Measurements from ENCODE around the gene ALOX15.
"Not testable (repeated sequence)": the region's sequence is repeated elsewhere in the genome, so short reads cannot be mapped to it uniquely, and the experiment has no call there.

Gene ALOX15

GRCh38 chr17:4652997-4653396 is 11.5 kb upstream of the ALOX15 start:
- in situ Hi-C loops (cut with MboI; ENCODE audit: low sequenced_read_pairs) = no loop called here

- in situ Hi-C loops (cut with MboI; ENCODE audit: low sequenced_read_pairs) = no loop called here
Observed at GRCh38 chr17:4648741-4649140, 7.3 kb upstream of the ALOX15 start.

DNA sequence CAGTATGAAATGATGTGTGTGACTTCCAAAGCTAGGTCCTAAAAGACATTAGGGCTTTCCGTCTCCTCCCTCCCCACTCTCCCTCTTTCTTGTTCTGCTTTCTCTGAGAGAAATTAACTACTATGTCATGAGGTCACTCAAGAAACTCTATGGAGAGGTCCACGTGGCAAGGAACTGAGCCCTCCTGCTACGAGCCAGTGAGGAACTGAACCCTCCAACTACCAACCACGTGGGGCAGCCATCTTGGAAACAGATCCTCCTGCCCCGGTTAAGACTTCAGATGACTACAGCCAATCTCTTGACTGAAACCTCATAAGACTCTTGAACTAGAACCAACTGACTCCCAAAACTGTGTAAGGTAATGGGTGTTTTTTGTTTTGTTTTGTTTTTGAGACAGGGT is 4.2 kb upstream of the ALOX15 start:
- in situ Hi-C loops (cut with MboI; ENCODE audit: low sequenced_read_pairs) = no loop called here

DNA sequence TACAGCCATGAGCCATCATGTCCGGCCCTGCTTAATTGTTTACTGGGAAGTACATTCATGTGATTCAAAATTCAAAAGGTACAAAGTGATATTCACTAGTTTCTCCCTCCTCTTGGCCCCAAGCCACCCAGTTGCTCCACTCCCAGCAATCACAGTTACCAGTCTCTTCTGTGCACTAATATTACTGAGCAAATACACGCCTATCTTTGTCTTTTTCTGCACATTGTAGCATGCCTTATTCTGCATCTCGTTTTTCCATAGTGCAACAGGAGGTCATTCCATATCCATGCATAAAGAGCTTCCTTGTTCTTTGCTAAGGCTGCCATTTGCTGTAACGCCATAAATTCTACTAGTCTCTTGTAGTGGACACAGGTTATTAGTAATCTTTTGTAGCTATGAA is 2.2 kb upstream of the ALOX15 start:
- in situ Hi-C loops (cut with MboI; ENCODE audit: low sequenced_read_pairs) = no loop called here

GRCh38 chr17:4642286-4642685 is 808 bp upstream of the ALOX15 start:
- in situ Hi-C loops (cut with MboI; ENCODE audit: low sequenced_read_pairs) = no loop called here

- in situ Hi-C loops (cut with MboI; ENCODE audit: low sequenced_read_pairs) = not testable (repeated sequence)
Observed at GRCh38 chr17:4640569-4641188, 799 bp downstream of the ALOX15 start.

- in situ Hi-C loops (cut with MboI; ENCODE audit: low sequenced_read_pairs) = not testable (repeated sequence)
Observed at GRCh38 chr17:4639301-4640059, 2.0 kb downstream of the ALOX15 start.

GRCh38 chr17:4638766-4639165 is 2.7 kb downstream of the ALOX15 start:
- in situ Hi-C loops (cut with MboI; ENCODE audit: low sequenced_read_pairs) = not testable (repeated sequence)

GRCh38 chr17:4636474-4637100 is 4.9 kb downstream of the ALOX15 start:
- in situ Hi-C loops (cut with MboI; ENCODE audit: low sequenced_read_pairs) = no loop called here

DNA sequence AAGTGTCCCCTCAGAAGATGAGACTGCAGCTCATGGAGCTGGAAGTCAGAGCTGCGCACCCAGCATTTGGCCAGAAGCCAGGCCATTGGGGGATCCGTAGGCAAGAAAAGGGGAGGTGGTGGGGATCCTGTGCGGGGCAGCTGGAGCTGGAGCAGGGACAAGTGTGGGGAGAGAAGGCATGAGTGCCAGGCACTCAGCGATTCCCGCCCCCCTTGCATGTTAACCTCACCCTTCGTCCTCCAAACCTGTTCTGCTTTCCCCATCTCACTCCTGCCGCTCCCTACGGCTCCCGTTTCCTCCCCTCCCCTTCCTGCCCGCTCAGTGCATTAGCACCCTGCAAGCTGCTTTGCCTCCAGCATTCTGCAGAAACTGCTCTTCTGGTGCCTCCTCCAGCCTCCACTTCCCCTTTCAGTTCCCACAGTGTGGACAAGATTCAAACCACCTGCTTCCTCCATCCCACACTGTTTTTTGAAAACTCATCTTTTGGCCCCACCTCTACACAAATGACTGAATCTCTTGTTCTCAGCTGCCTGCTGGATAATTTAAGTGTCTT is 5.6 kb downstream of the ALOX15 start:
- in situ Hi-C loops (cut with MboI; ENCODE audit: low sequenced_read_pairs) = no loop called here

DNA sequence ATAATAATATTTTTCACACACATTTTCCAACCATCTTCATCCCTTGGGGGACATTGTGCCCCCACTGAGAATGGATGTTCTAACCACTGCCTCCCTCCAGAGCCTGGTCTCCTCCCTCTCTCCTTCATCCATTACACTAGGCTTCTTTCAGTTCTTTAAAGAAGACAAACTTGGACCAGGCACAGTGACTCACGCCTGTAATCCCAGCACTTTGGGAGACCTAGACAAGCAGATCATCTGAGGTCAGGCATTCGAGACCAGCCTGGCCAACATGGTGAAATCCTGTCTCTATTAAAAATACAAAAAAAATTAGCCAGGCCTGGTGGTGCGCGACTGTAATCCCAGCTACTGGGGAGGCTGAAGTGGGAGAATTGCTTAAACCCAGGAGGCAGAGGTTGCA is 6.5 kb downstream of the ALOX15 start:
- in situ Hi-C loops (cut with MboI; ENCODE audit: low sequenced_read_pairs) = no loop called here

GRCh38 chr17:4633643-4634042 is 7.8 kb downstream of the ALOX15 start:
- in situ Hi-C loops (cut with MboI; ENCODE audit: low sequenced_read_pairs) = no loop called here

- in situ Hi-C loops (cut with MboI; ENCODE audit: low sequenced_read_pairs) = no loop called here
Observed at GRCh38 chr17:4632581-4632920, 8.9 kb downstream of the ALOX15 start.

GRCh38 chr17:4631836-4632580 is 9.5 kb downstream of the ALOX15 start:
- in situ Hi-C loops (cut with MboI; ENCODE audit: low sequenced_read_pairs) = no loop called here

GRCh38 chr17:4631431-4631830 is 10.0 kb downstream of the ALOX15 start:
- in situ Hi-C loops (cut with MboI; ENCODE audit: low sequenced_read_pairs) = no loop called here

DNA sequence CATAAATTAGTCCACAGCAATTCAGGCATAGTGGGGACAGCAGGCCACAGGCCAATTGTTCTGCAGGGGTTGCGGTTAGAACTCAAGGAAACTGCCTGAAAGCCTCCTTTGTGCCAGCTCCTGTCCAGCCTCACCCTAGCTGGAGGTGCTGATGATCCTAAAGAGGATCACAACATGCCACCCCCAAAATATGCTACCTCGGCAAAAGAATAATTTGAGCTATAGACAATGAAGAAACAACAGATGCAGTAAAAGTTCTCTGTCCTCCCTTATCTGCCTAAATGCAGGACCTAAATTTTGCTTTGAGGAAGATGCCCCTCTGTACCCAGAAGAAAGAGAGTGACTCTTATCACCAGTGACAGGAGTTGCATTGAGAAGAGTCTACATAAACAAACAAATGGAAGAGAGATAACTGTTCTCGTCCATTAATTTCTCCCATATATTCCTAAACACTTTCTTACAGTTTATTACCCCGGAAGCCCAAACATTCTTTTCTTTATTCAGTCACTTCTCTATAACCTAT is 14.7 kb downstream of the ALOX15 start:
- in situ Hi-C loops (cut with MboI; ENCODE audit: low sequenced_read_pairs) = no loop called here

- in situ Hi-C loops (cut with MboI; ENCODE audit: low sequenced_read_pairs) = no loop called here
Observed at GRCh38 chr17:4625181-4625617, 16.3 kb downstream of the ALOX15 start.

DNA sequence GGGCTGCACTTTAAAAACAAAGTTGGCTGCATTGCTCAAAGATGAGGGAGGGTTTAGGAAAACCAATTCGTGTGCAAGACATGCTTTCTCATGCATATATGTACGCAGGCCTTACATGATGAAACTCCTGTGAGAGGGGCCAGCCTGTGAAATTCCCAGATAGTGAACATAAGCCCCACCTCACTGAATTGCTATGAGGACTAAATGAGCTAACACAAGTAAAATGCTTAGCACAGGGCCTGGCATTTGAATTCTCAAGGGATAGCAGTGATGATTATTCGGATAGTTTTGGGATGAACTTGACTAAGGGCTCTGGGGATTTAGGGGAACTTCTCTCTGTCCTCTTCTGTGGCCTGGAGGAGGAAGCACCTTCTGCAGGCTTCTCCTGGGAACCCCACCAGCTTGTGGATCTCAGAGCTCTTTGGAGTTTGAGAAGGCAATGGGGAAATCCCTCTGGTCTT is 17.0 kb downstream of the ALOX15 start:
- in situ Hi-C loops (cut with MboI; ENCODE audit: low sequenced_read_pairs) = not testable (repeated sequence)

- in situ Hi-C loops (cut with MboI; ENCODE audit: low sequenced_read_pairs) = no loop called here
Observed at GRCh38 chr17:4623249-4623648, 18.2 kb downstream of the ALOX15 start.

DNA sequence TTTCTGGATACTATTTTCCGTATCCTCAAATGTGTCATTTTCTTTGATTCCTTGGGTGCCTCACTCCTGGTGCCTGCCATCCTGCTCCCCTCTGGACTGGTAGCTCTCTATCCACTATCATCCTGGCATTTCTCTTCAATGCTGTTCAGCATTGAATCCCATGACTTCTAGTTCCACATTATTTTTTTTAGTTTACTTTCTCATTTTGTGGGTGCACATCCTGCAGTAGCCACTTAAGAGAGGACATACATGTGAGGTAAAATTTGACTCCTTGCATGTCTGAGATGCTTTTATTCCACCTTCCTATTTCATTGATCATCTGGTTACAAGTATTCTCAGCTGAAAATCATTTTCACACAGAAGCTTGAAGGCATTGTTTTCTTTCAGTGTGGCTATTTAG is 19.1 kb downstream of the ALOX15 start:
- in situ Hi-C loops (cut with MboI; ENCODE audit: low sequenced_read_pairs) = no loop called here

DNA sequence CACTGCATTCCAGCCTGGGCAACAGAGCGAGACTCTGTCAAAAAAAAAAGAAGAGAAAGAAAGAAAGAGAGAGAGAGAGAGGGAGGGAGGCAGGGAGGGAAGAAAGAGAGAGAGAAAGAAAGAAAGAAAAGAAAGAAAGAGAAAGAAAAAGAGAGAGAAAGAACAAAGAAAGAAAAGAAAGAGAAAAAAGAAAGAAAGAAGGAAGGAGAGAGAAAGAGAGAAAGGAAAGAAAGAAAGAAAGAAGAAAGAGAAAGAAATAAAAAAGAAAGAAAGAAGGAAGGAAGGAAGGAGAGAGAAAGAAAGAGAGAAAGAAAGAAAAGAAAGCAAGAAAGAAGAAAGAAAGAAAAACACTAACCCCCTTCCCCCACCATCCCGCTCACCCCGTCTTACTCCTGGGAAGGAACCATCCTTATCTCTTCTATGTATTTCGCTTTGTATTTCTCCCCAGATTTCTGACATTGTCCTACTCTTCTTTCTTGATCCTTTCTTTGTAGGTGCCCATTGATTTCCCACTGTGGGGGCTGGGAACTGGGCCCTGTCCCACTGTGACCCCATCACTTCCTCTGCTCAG is 20.9 kb downstream of the ALOX15 start:
- in situ Hi-C loops (cut with MboI; ENCODE audit: low sequenced_read_pairs) = no loop called here
